K562 treated with DMSO at 1 percent for 24 hours (cell line): Measurements from ENCODE around the gene LGALS13. TPM values are rescaled to one million over a fixed set of nuclear protein-coding genes. Genes with fewer than 3 reads are reported as not detected.

Source experiments
- total RNA-seq: library from RNA; unstranded; fragments of 300-600 nt; gene quantifications from 2 replicates; pipeline ENCODE4 v1.2.3, GENCODE V29; 2022; ENCODE audit warnings: low read depth; ENCODE audit not compliant: insufficient read depth

Gene LGALS13, protein sequence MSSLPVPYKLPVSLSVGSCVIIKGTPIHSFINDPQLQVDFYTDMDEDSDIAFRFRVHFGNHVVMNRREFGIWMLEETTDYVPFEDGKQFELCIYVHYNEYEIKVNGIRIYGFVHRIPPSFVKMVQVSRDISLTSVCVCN
- total RNA-seq: not detected in 2 replicates

GRCh38 chr19:39602224-39602623 is at the start of gene LGALS13:
Gene LGALS13, plus strand, starts transcription at chr19:39602524. Its CDS starts 45 bp downstream, at chr19:39602569.

DNA sequence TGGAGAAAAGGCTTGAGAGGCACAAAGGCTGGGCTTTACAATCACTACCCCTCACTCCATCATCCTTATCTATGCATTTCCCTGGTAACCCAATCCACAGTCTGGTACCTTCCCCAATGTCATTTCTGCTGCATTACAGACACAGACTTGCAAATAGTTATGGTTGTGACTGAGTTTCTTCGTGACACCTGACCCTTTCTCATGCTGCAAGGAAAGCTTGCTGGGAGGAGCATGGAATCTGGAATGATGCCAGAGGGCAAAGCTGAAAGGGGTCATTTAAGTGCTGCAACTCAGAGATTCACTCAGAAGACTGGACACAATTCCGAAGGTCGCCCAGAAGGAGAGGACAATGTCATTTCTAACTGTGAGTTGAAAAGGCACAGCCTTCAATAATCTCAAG is 53.3 kb downstream of the LGALS13 start, which contains the start of gene LGALS16:
Gene LGALS16, plus strand, starts transcription at position 301 of the 400 bp plus-strand sequence. Its CDS starts 49 bp downstream, at position 350.

Other genes starting within 250 kb of the LGALS13 start
- gene PAF1, start 211.4 kb upstream of the LGALS13 start, total RNA-seq: 50.1 and 61.0 TPM in 2 replicates
- 36.0 and 37.6 TPM in 2 replicates for gene MED29, start 211.1 kb upstream of the LGALS13 start, total RNA-seq
- gene ZFP36, start 195.7 kb upstream of the LGALS13 start, total RNA-seq: 27.8 and 28.8 TPM in 2 replicates
- gene PLEKHG2, start 189.9 kb upstream of the LGALS13 start, total RNA-seq: 10.1 and 12.5 TPM in 2 replicates
- gene RPS16, start 166.6 kb upstream of the LGALS13 start, total RNA-seq: 10,023 and 10,404 TPM in 2 replicates
- gene SUPT5H, start 156.9 kb upstream of the LGALS13 start, total RNA-seq: 124 and 137 TPM in 2 replicates
- gene TIMM50, start 121.7 kb upstream of the LGALS13 start, total RNA-seq: 110 and 117 TPM in 2 replicates
- gene DLL3, start 103.6 kb upstream of the LGALS13 start, total RNA-seq: 1.6 and 1.7 TPM in 2 replicates
- gene SELENOV, start 87.4 kb upstream of the LGALS13 start, total RNA-seq: not detected in 2 replicates
- 8.8 and 9.2 TPM in 2 replicates for gene EID2B, start 69.7 kb upstream of the LGALS13 start, total RNA-seq
- gene EID2, start 62.4 kb upstream of the LGALS13 start, total RNA-seq: 31.7 and 34.8 TPM in 2 replicates
- gene LGALS16, start 53.4 kb downstream of the LGALS13 start, total RNA-seq: not detected in 2 replicates
- gene LGALS14, start 102.0 kb downstream of the LGALS13 start, total RNA-seq: not detected in 2 replicates
- gene CLC, start 135.5 kb downstream of the LGALS13 start, total RNA-seq: not detected in 2 replicates
- gene LEUTX, start 176.3 kb downstream of the LGALS13 start, total RNA-seq: not detected in 2 replicates
- gene DYRK1B, start 231.6 kb downstream of the LGALS13 start, total RNA-seq: 15.8 and 18.5 TPM in 2 replicates
- gene FBL, start 243.9 kb downstream of the LGALS13 start, total RNA-seq: 417 and 421 TPM in 2 replicates